VCaP (cell line): ENCODE measurements around the gene TNS1.

Experiments used
- H3K27ac ChIP-seq: fragments of 450-650 bp; 2 replicates; pipeline ENCODE4 v1.5.1; 2017
- TF ChIP-seq, protein P1 (sequence below): fragments of 450-650 bp; conservative IDR thresholded peaks from 2 replicates; pipeline ENCODE4 v1.5.1; 2017; ENCODE audit warnings: mild to moderate bottlenecking, moderate library complexity

TNS1 gene

GRCh38 chr2:217900780-217901360 lies 101.9 kb downstream of the TNS1 start:
- no peak overlapping the region for H3K27ac ChIP-seq
- TF ChIP-seq, protein P1, sequence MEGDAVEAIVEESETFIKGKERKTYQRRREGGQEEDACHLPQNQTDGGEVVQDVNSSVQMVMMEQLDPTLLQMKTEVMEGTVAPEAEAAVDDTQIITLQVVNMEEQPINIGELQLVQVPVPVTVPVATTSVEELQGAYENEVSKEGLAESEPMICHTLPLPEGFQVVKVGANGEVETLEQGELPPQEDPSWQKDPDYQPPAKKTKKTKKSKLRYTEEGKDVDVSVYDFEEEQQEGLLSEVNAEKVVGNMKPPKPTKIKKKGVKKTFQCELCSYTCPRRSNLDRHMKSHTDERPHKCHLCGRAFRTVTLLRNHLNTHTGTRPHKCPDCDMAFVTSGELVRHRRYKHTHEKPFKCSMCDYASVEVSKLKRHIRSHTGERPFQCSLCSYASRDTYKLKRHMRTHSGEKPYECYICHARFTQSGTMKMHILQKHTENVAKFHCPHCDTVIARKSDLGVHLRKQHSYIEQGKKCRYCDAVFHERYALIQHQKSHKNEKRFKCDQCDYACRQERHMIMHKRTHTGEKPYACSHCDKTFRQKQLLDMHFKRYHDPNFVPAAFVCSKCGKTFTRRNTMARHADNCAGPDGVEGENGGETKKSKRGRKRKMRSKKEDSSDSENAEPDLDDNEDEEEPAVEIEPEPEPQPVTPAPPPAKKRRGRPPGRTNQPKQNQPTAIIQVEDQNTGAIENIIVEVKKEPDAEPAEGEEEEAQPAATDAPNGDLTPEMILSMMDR, result no peak

DNA sequence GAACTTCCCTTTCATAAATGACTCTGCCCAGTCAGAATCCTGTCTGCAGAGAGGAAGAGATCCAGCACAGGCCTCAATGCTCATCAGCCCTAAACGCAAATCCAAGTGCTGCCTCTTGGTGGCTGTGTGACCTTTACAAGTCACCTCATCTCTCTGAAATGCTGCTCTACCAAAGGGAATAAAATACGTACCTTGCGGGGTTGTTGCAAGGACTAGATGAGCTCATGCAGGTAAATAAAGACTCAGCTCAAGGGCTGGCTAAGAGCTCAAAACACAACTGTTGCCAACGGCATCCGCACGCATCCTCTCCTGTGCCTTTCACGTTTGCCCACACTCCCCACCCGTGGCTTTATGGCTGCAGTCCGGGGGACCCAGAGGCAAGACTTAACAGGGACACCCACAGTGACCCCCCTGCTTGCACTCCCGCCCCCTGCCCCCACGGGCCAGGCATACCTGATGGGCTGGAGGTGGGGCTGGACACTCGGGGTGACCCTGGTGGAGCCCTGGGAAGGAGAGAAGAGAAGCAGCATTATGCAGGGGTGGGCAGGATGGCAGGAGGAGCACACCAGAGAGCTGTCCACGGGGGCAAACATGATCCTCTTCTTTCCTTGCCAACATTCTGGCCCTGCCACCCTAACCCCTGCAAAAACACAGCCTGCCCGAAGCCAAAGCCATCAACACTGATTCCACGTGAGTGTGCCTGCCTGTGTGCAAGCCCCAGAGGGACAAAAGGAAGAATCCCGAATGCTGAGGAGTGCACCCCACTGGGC lies 102.6 kb downstream of the TNS1 start:
- no peak overlapping the region for H3K27ac ChIP-seq
- TF ChIP-seq, protein P1, result no peak

GRCh38 chr2:217899231-217900009 lies 103.4 kb downstream of the TNS1 start:
- TF ChIP-seq, protein P1, result no peak
- H3K27ac ChIP-seq, result no peak overlapping the region

DNA sequence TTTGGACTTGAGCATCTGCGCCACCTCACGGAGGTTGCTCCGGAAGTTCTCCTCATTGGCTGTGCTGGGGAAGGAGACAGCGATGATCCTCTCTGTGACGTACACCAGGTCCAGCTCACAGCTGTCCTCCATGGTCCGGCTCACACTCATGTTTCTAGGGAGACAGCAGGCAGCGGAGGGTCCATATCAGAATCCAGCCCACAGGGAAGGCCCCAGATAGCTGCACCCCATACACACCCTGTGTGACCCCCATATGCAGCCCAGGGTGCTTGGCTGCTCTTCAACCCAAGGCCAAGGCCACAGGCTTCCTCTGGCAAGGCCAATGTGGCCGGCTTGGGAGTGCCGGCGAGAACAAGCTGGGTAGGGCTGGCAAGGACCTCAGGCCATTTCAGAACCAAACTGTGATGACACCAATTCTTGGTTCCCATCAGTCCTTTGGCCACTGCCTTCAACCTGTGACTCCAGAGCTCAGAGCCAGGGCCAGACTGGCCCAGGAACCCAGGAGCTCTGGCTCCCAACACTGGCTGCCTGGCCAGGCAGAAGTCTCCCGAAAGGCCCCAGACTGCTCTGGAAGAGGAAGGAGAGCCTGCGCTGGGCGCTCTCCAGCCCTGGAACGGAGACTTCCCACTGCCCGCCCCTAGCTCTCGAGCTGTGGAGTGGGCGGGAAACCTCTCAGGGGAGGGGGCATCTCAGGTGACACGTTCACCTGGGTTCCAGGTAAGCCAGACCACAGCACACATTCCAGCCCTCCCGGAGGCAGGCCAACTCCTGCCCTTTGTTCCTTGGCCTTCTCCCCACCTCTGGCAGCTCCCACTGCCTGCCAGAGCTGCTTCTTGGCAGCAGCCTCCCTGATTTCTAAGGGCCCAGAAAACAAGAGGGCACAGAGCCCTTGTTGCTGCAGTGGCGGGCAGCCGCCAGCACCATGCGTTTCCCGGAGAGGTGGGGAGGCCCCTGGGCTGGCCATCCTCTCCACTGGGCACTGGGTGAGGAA lies 104.7 kb downstream of the TNS1 start:
- H3K27ac ChIP-seq, result no peak overlapping the region
- TF ChIP-seq, protein P1, result no peak

- TF ChIP-seq, protein P1, result no peak
- H3K27ac ChIP-seq, result no peak overlapping the region
These were observed 105.6 kb downstream of the TNS1 start for GRCh38 chr2:217897091-217897715.

- H3K27ac ChIP-seq, result no peak overlapping the region
- TF ChIP-seq, protein P1, result no peak
These were observed 107.6 kb downstream of the TNS1 start for GRCh38 chr2:217895070-217895635.
